ENCODE results near the gene PLPP4. TPM values are rescaled to one million over a fixed set of nuclear protein-coding genes. Genes with fewer than 3 reads are reported as not detected.

The PLPP4 gene
- total and polyA plus RNA-seq, 2 donors, result 0.14 to 0.27 TPM

- no peak for DNase-seq (ENCODE audit: low read depth in 6 of 9, low spot score in 9 of 9)
- H3K4me3 ChIP-seq (ENCODE audit: low read length in 2 of 2), result no peak overlapping the region
- no peaks in the 10 kb centered on the region for H3K4me1 ChIP-seq (ENCODE audit: control insufficient read depth in 2 of 2, insufficient read depth in 2 of 2, low read length in 2 of 2)
- H3K27me3 ChIP-seq (ENCODE audit: control insufficient read depth in 2 of 2, insufficient read depth in 1 of 2, low read length in 1 of 2), result no peaks in the 10 kb centered on the region
- WGBS, result 93% methylated on average over 11 of the region's 11 CpGs
- H3K9me3 ChIP-seq (ENCODE audit: control insufficient read depth in 2 of 2, insufficient read depth in 1 of 2, low read length in 1 of 2), result no peaks in the 10 kb centered on the region
- no peaks in the 10 kb centered on the region for H3K36me3 ChIP-seq (ENCODE audit: control insufficient read depth in 2 of 2, insufficient read depth in 2 of 2, low read length in 1 of 2)
- no peak overlapping the region for H3K27ac ChIP-seq (ENCODE audit: low read depth in 1 of 2, low read length in 1 of 2)
Observed at GRCh38 chr10:120559800-120560199, 102.8 kb downstream of the PLPP4 start.

- no peaks in the 10 kb centered on the region for H3K36me3 ChIP-seq (ENCODE audit: control insufficient read depth in 2 of 2, insufficient read depth in 2 of 2, low read length in 1 of 2)
- 98% methylated on average over 9 of the region's 9 CpGs for WGBS
- H3K27ac ChIP-seq (ENCODE audit: low read depth in 1 of 2, low read length in 1 of 2), result no peak overlapping the region
- H3K4me3 ChIP-seq (ENCODE audit: low read length in 2 of 2), result no peak overlapping the region
- H3K27me3 ChIP-seq (ENCODE audit: control insufficient read depth in 2 of 2, insufficient read depth in 1 of 2, low read length in 1 of 2), result no peaks in the 10 kb centered on the region
- H3K9me3 ChIP-seq (ENCODE audit: control insufficient read depth in 2 of 2, insufficient read depth in 1 of 2, low read length in 1 of 2), result no peaks in the 10 kb centered on the region
- H3K4me1 ChIP-seq (ENCODE audit: control insufficient read depth in 2 of 2, insufficient read depth in 2 of 2, low read length in 2 of 2), result no peaks in the 10 kb centered on the region
- DNase-seq (ENCODE audit: low read depth in 6 of 9, low spot score in 9 of 9), result no peak
Observed at GRCh38 chr10:120562956-120563355, 105.9 kb downstream of the PLPP4 start.

GRCh38 chr10:120570418-120570817, 113.4 kb downstream of the PLPP4 start:
- Histone ChIP-seq H3K27ac (ENCODE audit: low read depth in 1 of 2, low read length in 1 of 2) (no peak overlapping the region), H3K9me3 (ENCODE audit: control insufficient read depth in 2 of 2, insufficient read depth in 1 of 2, low read length in 1 of 2) (no peaks in the 10 kb centered on the region), H3K27me3 (ENCODE audit: control insufficient read depth in 2 of 2, insufficient read depth in 1 of 2, low read length in 1 of 2) (no peaks in the 10 kb centered on the region), H3K4me1 (ENCODE audit: control insufficient read depth in 2 of 2, insufficient read depth in 2 of 2, low read length in 2 of 2) (no peaks in the 10 kb centered on the region), H3K4me3 (ENCODE audit: low read length in 2 of 2) (no peak overlapping the region), H3K36me3 (ENCODE audit: control insufficient read depth in 2 of 2, insufficient read depth in 2 of 2, low read length in 1 of 2) (no peaks in the 10 kb centered on the region)
- 99% methylated on average over 2 of the region's 2 CpGs for WGBS
- no peak for DNase-seq (ENCODE audit: low read depth in 6 of 9, low spot score in 9 of 9)

GRCh38 chr10:120571266-120571665, 114.2 kb downstream of the PLPP4 start:
- no peaks in the 10 kb centered on the region for H3K9me3 ChIP-seq (ENCODE audit: control insufficient read depth in 2 of 2, insufficient read depth in 1 of 2, low read length in 1 of 2)
- H3K36me3 ChIP-seq (ENCODE audit: control insufficient read depth in 2 of 2, insufficient read depth in 2 of 2, low read length in 1 of 2), result no peaks in the 10 kb centered on the region
- H3K4me1 ChIP-seq (ENCODE audit: control insufficient read depth in 2 of 2, insufficient read depth in 2 of 2, low read length in 2 of 2), result no peaks in the 10 kb centered on the region
- H3K4me3 ChIP-seq (ENCODE audit: low read length in 2 of 2), result no peak overlapping the region
- H3K27ac ChIP-seq (ENCODE audit: low read depth in 1 of 2, low read length in 1 of 2), result no peak overlapping the region
- H3K27me3 ChIP-seq (ENCODE audit: control insufficient read depth in 2 of 2, insufficient read depth in 1 of 2, low read length in 1 of 2), result no peaks in the 10 kb centered on the region
- DNase-seq (ENCODE audit: low read depth in 6 of 9, low spot score in 9 of 9), result no peak

GRCh38 chr10:120572307-120572706, 115.3 kb downstream of the PLPP4 start:
- H3K4me3 ChIP-seq (ENCODE audit: low read length in 2 of 2), result no peak overlapping the region
- H3K36me3 ChIP-seq (ENCODE audit: control insufficient read depth in 2 of 2, insufficient read depth in 2 of 2, low read length in 1 of 2), result no peaks in the 10 kb centered on the region
- H3K27me3 ChIP-seq (ENCODE audit: control insufficient read depth in 2 of 2, insufficient read depth in 1 of 2, low read length in 1 of 2), result no peaks in the 10 kb centered on the region
- no peak for DNase-seq (ENCODE audit: low read depth in 6 of 9, low spot score in 9 of 9)
- H3K27ac ChIP-seq (ENCODE audit: low read depth in 1 of 2, low read length in 1 of 2), result no peak overlapping the region
- WGBS, result 94% methylated on average over 1 of the region's 1 CpG
- no peaks in the 10 kb centered on the region for H3K9me3 ChIP-seq (ENCODE audit: control insufficient read depth in 2 of 2, insufficient read depth in 1 of 2, low read length in 1 of 2)
- no peaks in the 10 kb centered on the region for H3K4me1 ChIP-seq (ENCODE audit: control insufficient read depth in 2 of 2, insufficient read depth in 2 of 2, low read length in 2 of 2)

GRCh38 chr10:120573355-120573754, 116.3 kb downstream of the PLPP4 start:
- no peak overlapping the region for H3K4me3 ChIP-seq (ENCODE audit: low read length in 2 of 2)
- H3K9me3 ChIP-seq (ENCODE audit: control insufficient read depth in 2 of 2, insufficient read depth in 1 of 2, low read length in 1 of 2), result no peaks in the 10 kb centered on the region
- H3K36me3 ChIP-seq (ENCODE audit: control insufficient read depth in 2 of 2, insufficient read depth in 2 of 2, low read length in 1 of 2), result no peaks in the 10 kb centered on the region
- H3K4me1 ChIP-seq (ENCODE audit: control insufficient read depth in 2 of 2, insufficient read depth in 2 of 2, low read length in 2 of 2), result no peaks in the 10 kb centered on the region
- WGBS, result over 99% methylated on average over 2 of the region's 2 CpGs
- DNase-seq (ENCODE audit: low read depth in 6 of 9, low spot score in 9 of 9), result no peak
- no peak overlapping the region for H3K27ac ChIP-seq (ENCODE audit: low read depth in 1 of 2, low read length in 1 of 2)
- H3K27me3 ChIP-seq (ENCODE audit: control insufficient read depth in 2 of 2, insufficient read depth in 1 of 2, low read length in 1 of 2), result no peaks in the 10 kb centered on the region

- H3K4me1 ChIP-seq (ENCODE audit: control insufficient read depth in 2 of 2, insufficient read depth in 2 of 2, low read length in 2 of 2), result no peaks in the 10 kb centered on the region
- 96% methylated on average over 13 of the region's 13 CpGs for WGBS
- H3K4me3 ChIP-seq (ENCODE audit: low read length in 2 of 2), result no peak overlapping the region
- H3K9me3 ChIP-seq (ENCODE audit: control insufficient read depth in 2 of 2, insufficient read depth in 1 of 2, low read length in 1 of 2), result no peaks in the 10 kb centered on the region
- H3K27ac ChIP-seq (ENCODE audit: low read depth in 1 of 2, low read length in 1 of 2), result no peak overlapping the region
- no peaks in the 10 kb centered on the region for H3K27me3 ChIP-seq (ENCODE audit: control insufficient read depth in 2 of 2, insufficient read depth in 1 of 2, low read length in 1 of 2)
- no peak for DNase-seq (ENCODE audit: low read depth in 6 of 9, low spot score in 9 of 9)
- no peaks in the 10 kb centered on the region for H3K36me3 ChIP-seq (ENCODE audit: control insufficient read depth in 2 of 2, insufficient read depth in 2 of 2, low read length in 1 of 2)
Observed at GRCh38 chr10:120574981-120575380, 118.0 kb downstream of the PLPP4 start.

- Histone ChIP-seq H3K4me1 (ENCODE audit: control insufficient read depth in 2 of 2, insufficient read depth in 2 of 2, low read length in 2 of 2) (no peaks in the 10 kb centered on the region), H3K27me3 (ENCODE audit: control insufficient read depth in 2 of 2, insufficient read depth in 1 of 2, low read length in 1 of 2) (no peaks in the 10 kb centered on the region), H3K27ac (ENCODE audit: low read depth in 1 of 2, low read length in 1 of 2) (no peak overlapping the region), H3K9me3 (ENCODE audit: control insufficient read depth in 2 of 2, insufficient read depth in 1 of 2, low read length in 1 of 2) (no peaks in the 10 kb centered on the region), H3K36me3 (ENCODE audit: control insufficient read depth in 2 of 2, insufficient read depth in 2 of 2, low read length in 1 of 2) (no peaks in the 10 kb centered on the region), H3K4me3 (ENCODE audit: low read length in 2 of 2) (no peak overlapping the region)
- DNase-seq (ENCODE audit: low read depth in 6 of 9, low spot score in 9 of 9), result no peak
- WGBS, result 95% methylated on average over 3 of the region's 3 CpGs
Observed at GRCh38 chr10:120575411-120575810, 118.4 kb downstream of the PLPP4 start.

- H3K9me3 ChIP-seq (ENCODE audit: control insufficient read depth in 2 of 2, insufficient read depth in 1 of 2, low read length in 1 of 2), result no peaks in the 10 kb centered on the region
- H3K27me3 ChIP-seq (ENCODE audit: control insufficient read depth in 2 of 2, insufficient read depth in 1 of 2, low read length in 1 of 2), result no peaks in the 10 kb centered on the region
- H3K4me3 ChIP-seq (ENCODE audit: low read length in 2 of 2), result no peak overlapping the region
- H3K27ac ChIP-seq (ENCODE audit: low read depth in 1 of 2, low read length in 1 of 2), result no peak overlapping the region
- WGBS, result 68% methylated on average over 2 of the region's 2 CpGs
- no peaks in the 10 kb centered on the region for H3K36me3 ChIP-seq (ENCODE audit: control insufficient read depth in 2 of 2, insufficient read depth in 2 of 2, low read length in 1 of 2)
- H3K4me1 ChIP-seq (ENCODE audit: control insufficient read depth in 2 of 2, insufficient read depth in 2 of 2, low read length in 2 of 2), result no peaks in the 10 kb centered on the region
- no peak for DNase-seq (ENCODE audit: low read depth in 6 of 9, low spot score in 9 of 9)
Observed at GRCh38 chr10:120578134-120578533, 121.1 kb downstream of the PLPP4 start.

- Histone ChIP-seq H3K4me3 (ENCODE audit: low read length in 2 of 2) (no peak overlapping the region), H3K27me3 (ENCODE audit: control insufficient read depth in 2 of 2, insufficient read depth in 1 of 2, low read length in 1 of 2) (no peaks in the 10 kb centered on the region), H3K4me1 (ENCODE audit: control insufficient read depth in 2 of 2, insufficient read depth in 2 of 2, low read length in 2 of 2) (no peaks in the 10 kb centered on the region), H3K27ac (ENCODE audit: low read depth in 1 of 2, low read length in 1 of 2) (no peak overlapping the region), H3K9me3 (ENCODE audit: control insufficient read depth in 2 of 2, insufficient read depth in 1 of 2, low read length in 1 of 2) (no peaks in the 10 kb centered on the region), H3K36me3 (ENCODE audit: control insufficient read depth in 2 of 2, insufficient read depth in 2 of 2, low read length in 1 of 2) (no peaks in the 10 kb centered on the region)
- no peak for DNase-seq (ENCODE audit: low read depth in 6 of 9, low spot score in 9 of 9)
- WGBS, result 94% methylated on average over 4 of the region's 4 CpGs
Observed at GRCh38 chr10:120578890-120579289, 121.9 kb downstream of the PLPP4 start.
